ENCODE results near the gene RNFT2.

The RNFT2 gene

DNA sequence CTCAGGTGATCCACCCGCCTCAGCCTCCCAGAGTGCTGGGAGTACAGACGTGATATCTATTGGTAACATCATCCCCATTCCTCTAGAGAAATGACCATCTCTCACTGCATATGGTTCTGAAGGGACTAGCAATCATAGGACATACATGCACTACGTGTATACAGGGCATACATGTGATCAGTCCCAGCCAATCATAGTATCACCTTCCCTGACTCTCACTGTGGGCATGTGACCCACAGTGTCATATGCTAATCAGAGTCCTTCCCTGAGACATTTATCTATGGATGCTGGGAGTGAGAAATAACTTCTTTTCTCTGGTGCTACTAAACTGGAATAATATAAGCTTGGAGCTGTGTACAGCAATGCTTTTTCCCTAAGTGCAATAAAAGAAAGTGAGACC, 160.6 kb downstream of the RNFT2 start:
- no peak overlapping the region for H3K27ac ChIP-seq
- no peaks in the 10 kb centered on the region for H3K36me3 ChIP-seq
- H3K4me3 ChIP-seq (ENCODE audit: low read depth in 1 of 2, low read length in 1 of 2), result no peak overlapping the region
- H3K27me3 ChIP-seq, result peaks cover 75% of the 10 kb centered on the region
- H3K4me1 ChIP-seq (ENCODE audit: control insufficient read depth in 1 of 2, insufficient read depth in 1 of 2, low read depth in 1 of 2, low read length in 1 of 2), result no peaks in the 10 kb centered on the region
- no peaks in the 10 kb centered on the region for H3K9me3 ChIP-seq
- TF ChIP-seq, protein P1, sequence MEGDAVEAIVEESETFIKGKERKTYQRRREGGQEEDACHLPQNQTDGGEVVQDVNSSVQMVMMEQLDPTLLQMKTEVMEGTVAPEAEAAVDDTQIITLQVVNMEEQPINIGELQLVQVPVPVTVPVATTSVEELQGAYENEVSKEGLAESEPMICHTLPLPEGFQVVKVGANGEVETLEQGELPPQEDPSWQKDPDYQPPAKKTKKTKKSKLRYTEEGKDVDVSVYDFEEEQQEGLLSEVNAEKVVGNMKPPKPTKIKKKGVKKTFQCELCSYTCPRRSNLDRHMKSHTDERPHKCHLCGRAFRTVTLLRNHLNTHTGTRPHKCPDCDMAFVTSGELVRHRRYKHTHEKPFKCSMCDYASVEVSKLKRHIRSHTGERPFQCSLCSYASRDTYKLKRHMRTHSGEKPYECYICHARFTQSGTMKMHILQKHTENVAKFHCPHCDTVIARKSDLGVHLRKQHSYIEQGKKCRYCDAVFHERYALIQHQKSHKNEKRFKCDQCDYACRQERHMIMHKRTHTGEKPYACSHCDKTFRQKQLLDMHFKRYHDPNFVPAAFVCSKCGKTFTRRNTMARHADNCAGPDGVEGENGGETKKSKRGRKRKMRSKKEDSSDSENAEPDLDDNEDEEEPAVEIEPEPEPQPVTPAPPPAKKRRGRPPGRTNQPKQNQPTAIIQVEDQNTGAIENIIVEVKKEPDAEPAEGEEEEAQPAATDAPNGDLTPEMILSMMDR (IDR thresholded peaks at IDR 0.05), result no peak

DNA sequence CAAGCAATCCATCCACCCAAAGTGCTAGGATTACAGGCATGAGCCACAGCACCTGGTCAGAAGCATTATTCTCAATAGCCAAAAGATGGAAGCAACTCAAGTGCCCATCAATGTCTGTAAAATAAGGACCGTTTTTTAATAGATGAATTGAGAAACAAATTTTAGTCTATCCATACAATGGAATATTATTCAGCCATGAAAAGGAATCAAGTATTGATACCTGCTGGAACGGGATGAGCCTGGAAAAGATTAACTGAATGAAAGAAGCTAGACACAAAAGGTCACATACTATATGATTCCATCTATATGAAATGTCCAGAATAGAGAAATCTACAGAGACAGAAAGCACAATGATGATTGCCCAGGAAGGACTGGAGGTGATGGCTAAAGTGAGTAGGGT, 163.5 kb downstream of the RNFT2 start:
- Histone ChIP-seq H3K9me3 (no peaks in the 10 kb centered on the region), H3K27me3 (peaks cover 80% of the 10 kb centered on the region), H3K27ac (no peak overlapping the region), H3K4me1 (ENCODE audit: control insufficient read depth in 1 of 2, insufficient read depth in 1 of 2, low read depth in 1 of 2, low read length in 1 of 2) (no peaks in the 10 kb centered on the region), H3K4me3 (ENCODE audit: low read depth in 1 of 2, low read length in 1 of 2) (no peak overlapping the region), H3K36me3 (no peaks in the 10 kb centered on the region)
- TF ChIP-seq, protein P1 (IDR thresholded peaks at IDR 0.05), result no peak
